Mesothelial cell of epicardium (in vitro differentiated cells): ENCODE data around the gene CD226. TPM values are rescaled to one million over a fixed set of nuclear protein-coding genes. Genes with fewer than 3 reads are reported as not detected.
"Not testable (repeated sequence)": the region's sequence is repeated elsewhere in the genome, so short reads cannot be mapped to it uniquely, and the experiment has no call there.

Experiments
- DNase-seq, 2 experiments: peaks; one replicate each; pipeline ENCODE4 v3.0.0; 2021; ENCODE audit warnings: low spot score in 2 of 2; ENCODE audit not compliant: unreplicated experiment in 2 of 2
- H3K27ac Mint-ChIP-seq: 2 replicates; pipeline ENCODE4 v1.8.0; 2021; ENCODE audit warnings: mixed read lengths
- H3K27me3 Mint-ChIP-seq: 2 replicates; pipeline ENCODE4 v1.8.0; 2021; ENCODE audit warnings: low read depth, mixed read lengths
- H3K36me3 Mint-ChIP-seq: 2 replicates; pipeline ENCODE4 v1.8.0; 2021; ENCODE audit warnings: mixed read lengths
- H3K4me1 Mint-ChIP-seq: 2 replicates; pipeline ENCODE4 v1.8.0; 2021; ENCODE audit warnings: mixed read lengths
- H3K4me3 Mint-ChIP-seq: 2 replicates; pipeline ENCODE4 v1.8.0; 2021; ENCODE audit warnings: mild to moderate bottlenecking, moderate library complexity, mixed read lengths
- H3K9me3 Mint-ChIP-seq: 2 replicates; pipeline ENCODE4 v1.8.0; 2021; ENCODE audit warnings: mixed read lengths
- total RNA-seq: library from RNA; stranded (reverse); gene quantifications from 3 replicates; pipeline ENCODE4 v1.2.1, GENCODE V29; 2021
- TF ChIP-seq, protein P1 (sequence below): fragments of 200-600 bp; sonication (generic); IDR thresholded peaks from one replicate; pipeline ENCODE4 v1.5.0; 2021; ENCODE audit warnings: antibody characterized with exemption; ENCODE audit not compliant: unreplicated experiment

The CD226 gene
- total RNA-seq, 1 donor from 2014 or later, result 0.31 TPM

DNA sequence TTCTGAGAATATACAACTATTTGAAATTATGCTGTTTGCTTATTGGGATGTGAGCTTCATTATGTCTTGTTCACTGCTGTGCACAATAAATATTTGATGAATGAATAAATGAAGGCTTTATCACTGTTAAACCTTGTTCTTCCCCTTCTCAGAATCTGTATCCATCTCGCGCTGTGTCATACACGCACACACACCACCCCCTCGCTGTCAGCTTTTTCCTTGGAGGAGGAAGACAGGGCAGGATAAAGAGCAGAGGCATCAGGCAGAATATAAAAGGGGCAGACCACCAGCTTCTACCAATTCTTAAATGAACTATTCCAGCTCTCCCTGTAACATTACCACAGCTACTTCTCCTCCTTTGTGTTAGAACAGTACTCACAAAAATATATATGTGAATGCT, 75.0 kb downstream of the CD226 start:
- H3K4me1 Mint-ChIP-seq, result peaks cover 3% of the 10 kb centered on the region
- H3K36me3 Mint-ChIP-seq, result no peaks in the 10 kb centered on the region
- TF ChIP-seq, protein P1, sequence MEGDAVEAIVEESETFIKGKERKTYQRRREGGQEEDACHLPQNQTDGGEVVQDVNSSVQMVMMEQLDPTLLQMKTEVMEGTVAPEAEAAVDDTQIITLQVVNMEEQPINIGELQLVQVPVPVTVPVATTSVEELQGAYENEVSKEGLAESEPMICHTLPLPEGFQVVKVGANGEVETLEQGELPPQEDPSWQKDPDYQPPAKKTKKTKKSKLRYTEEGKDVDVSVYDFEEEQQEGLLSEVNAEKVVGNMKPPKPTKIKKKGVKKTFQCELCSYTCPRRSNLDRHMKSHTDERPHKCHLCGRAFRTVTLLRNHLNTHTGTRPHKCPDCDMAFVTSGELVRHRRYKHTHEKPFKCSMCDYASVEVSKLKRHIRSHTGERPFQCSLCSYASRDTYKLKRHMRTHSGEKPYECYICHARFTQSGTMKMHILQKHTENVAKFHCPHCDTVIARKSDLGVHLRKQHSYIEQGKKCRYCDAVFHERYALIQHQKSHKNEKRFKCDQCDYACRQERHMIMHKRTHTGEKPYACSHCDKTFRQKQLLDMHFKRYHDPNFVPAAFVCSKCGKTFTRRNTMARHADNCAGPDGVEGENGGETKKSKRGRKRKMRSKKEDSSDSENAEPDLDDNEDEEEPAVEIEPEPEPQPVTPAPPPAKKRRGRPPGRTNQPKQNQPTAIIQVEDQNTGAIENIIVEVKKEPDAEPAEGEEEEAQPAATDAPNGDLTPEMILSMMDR, result no peak
- no peak overlapping the region for H3K4me3 Mint-ChIP-seq
- no peak overlapping the region for H3K27ac Mint-ChIP-seq
- DNase-seq, result no peak
- no peaks in the 10 kb centered on the region for H3K27me3 Mint-ChIP-seq
- H3K9me3 Mint-ChIP-seq, result no peaks in the 10 kb centered on the region

DNA sequence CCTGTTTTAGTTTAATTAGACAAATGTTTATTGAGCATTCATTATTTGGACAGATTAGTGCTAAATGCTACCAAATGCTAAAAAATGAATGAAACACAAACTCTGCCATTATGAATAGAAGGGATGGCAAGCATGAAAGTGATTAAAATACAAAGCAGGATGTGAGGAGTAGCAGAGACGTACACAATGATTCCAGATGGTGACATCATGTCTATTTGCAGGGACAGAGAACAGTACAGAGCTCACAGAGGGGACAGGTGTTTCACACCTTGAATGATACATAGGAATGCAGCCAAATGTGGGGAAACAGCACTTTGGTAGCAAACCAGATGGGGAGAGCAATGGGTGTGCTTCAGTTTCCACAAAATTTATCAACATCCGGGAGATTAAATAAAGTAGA, 76.3 kb downstream of the CD226 start:
- Mint-ChIP-seq H3K9me3 (no peaks in the 10 kb centered on the region), H3K36me3 (no peaks in the 10 kb centered on the region), H3K27ac (no peak overlapping the region), H3K4me3 (no peak overlapping the region), H3K4me1 (peaks cover 3% of the 10 kb centered on the region), H3K27me3 (no peaks in the 10 kb centered on the region)
- DNase-seq, result no peak
- TF ChIP-seq, protein P1, result no peak

DNA sequence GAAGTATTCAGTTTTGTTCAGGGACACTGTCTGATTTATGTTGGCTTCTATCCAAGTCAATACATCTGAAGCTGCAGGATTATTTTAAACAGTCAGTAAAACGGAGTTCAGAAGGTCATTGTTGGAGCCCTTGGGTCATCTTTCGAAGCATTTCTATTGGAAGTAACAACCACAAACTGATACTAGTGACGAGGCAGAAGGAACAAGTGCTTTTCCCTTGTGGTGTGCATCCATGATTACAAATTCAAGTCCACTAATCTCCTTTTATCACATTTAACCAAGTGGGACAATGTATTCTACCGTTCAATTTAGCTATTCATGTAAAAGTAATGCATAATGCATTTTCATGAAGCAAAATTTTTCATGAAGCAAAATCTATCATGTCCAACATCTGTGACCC, 76.9 kb downstream of the CD226 start:
- Mint-ChIP-seq H3K27me3 (no peaks in the 10 kb centered on the region), H3K4me1 (peaks cover 3% of the 10 kb centered on the region), H3K27ac (no peak overlapping the region), H3K4me3 (no peak overlapping the region), H3K36me3 (no peaks in the 10 kb centered on the region), H3K9me3 (no peaks in the 10 kb centered on the region)
- TF ChIP-seq, protein P1, result no peak
- DNase-seq, result no peak

DNA sequence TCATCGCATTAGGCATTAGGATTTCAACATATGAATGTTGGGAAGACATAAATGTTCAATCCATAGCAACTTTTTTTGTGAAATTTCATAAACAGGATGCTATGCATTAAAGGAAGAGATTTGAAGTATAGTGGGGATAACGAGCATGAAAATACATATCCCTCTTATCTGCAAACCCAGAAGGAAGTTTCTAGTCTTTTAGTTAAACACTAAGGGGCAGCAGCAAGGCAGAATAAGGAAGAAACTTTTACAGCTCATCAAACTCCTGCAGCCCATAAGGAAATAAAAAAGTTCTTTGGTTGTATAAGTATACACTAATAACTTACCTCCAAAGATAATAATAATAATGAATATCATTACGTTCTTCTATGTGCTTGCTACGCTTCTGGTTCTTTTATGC, 81.5 kb downstream of the CD226 start:
- no peak for DNase-seq
- no peaks in the 10 kb centered on the region for H3K36me3 Mint-ChIP-seq
- no peak overlapping the region for H3K27ac Mint-ChIP-seq
- peaks cover 3% of the 10 kb centered on the region for H3K4me1 Mint-ChIP-seq
- no peaks in the 10 kb centered on the region for H3K27me3 Mint-ChIP-seq
- H3K4me3 Mint-ChIP-seq, result no peak overlapping the region
- TF ChIP-seq, protein P1, result no peak
- no peaks in the 10 kb centered on the region for H3K9me3 Mint-ChIP-seq

DNA sequence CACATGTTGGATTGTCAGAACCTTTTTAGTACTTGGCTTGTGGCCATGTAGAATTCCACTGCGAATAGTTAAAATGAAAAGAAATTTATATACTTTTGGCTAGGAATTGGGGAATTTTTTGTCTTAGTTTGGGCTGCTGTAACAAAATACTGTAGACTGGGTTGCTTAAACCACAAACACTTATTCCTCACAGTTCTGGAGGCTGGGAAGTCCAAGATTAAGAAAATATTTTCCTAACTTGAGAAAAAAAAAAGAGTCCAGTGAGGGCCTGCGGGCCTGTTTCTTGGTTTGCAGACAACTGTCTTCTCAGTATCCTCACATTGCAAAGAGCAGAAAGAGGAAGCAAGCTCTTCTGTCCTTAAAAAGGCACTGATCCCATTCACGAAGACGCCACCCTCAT, 81.9 kb downstream of the CD226 start:
- no peaks in the 10 kb centered on the region for H3K36me3 Mint-ChIP-seq
- TF ChIP-seq, protein P1, result no peak
- no peaks in the 10 kb centered on the region for H3K27me3 Mint-ChIP-seq
- DNase-seq, result no peak
- H3K27ac Mint-ChIP-seq, result no peak overlapping the region
- no peak overlapping the region for H3K4me3 Mint-ChIP-seq
- no peaks in the 10 kb centered on the region for H3K9me3 Mint-ChIP-seq
- H3K4me1 Mint-ChIP-seq, result peaks cover 3% of the 10 kb centered on the region

DNA sequence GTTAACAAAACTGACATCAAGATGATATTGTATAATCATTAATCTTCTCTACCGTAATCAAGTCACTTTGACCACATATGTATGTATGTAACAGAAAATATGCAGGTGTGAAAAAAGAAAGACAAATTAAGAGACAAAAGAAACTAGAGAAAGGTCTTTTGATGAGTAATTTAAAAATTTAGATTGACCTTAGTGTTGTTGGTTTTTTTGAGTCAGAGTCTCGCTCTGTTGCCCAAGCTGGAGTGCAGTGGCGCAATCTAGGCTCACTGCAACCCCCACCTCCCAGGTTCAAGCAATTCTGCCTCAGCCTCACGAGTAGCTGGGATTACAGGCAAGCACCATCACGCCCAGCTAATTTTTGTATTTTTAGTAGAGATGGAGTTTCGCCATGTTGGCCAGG, 82.9 kb downstream of the CD226 start:
- H3K4me3 Mint-ChIP-seq, H3K27ac Mint-ChIP-seq, DNase-seq, H3K4me1 Mint-ChIP-seq, H3K9me3 Mint-ChIP-seq, H3K27me3 Mint-ChIP-seq, H3K36me3 Mint-ChIP-seq: not testable (repeated sequence)
